Ramos (cell line): ENCODE measurements around the gene SLC35D3.
"Not testable (repeated sequence)": the region's sequence is repeated elsewhere in the genome, so short reads cannot be mapped to it uniquely, and the experiment has no call there.

Experiments used
- in situ Hi-C: fragments of 300-500 bp; cut with MboI; formaldehyde crosslinking; loops from one replicate; pipeline ENCODE4 v1.14.3; 2022; ENCODE audit warnings: low sequenced_read_pairs; ENCODE audit not compliant: unreplicated experiment

Gene SLC35D3

GRCh38 chr6:136921936-136922684 lies at the start of gene SLC35D3:
Gene SLC35D3, plus strand, starts transcription at chr6:136922301. Its CDS starts 128 bp downstream, at chr6:136922429.
- in situ Hi-C loops, result no loop called here

DNA sequence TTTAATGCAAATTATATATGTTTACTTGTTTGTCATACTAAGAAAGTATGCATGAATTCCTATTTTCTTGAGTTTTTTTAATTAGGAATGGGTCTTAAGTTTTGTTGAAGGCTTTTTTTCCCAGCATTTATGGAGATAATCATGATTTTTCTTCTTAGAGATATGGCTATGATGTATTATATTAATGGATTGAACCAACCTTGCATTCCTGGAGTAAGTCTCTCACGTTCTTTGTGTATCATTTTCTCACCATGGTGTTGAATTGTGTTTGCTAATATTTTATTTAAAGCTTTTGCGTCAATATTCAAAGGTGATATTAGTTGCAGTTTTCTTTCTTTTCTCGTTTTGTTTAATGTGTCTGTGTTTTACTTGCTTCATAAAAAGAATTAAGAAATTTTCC lies 48.4 kb upstream of the SLC35D3 start:
- in situ Hi-C loops, result no loop called here

DNA sequence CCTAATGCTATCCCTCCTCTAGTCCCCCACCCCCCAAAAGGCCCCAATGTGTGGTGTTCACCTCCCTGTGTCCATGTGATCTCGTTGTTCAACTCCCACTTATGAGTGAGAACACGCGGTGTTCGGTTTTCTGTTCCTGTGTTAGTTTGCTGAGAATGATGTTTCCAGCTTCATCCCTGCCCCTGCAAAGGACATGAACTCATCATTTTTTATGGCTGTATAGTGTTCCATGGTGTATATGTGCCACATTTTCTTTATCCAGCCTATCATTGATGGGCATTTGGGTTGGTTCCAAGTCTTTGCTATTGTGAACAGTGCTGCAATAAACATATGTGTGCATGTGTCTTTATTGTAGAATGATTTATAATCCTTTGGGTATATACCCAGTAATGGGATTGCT lies 45.6 kb upstream of the SLC35D3 start:
- in situ Hi-C loops, result not testable (repeated sequence)

DNA sequence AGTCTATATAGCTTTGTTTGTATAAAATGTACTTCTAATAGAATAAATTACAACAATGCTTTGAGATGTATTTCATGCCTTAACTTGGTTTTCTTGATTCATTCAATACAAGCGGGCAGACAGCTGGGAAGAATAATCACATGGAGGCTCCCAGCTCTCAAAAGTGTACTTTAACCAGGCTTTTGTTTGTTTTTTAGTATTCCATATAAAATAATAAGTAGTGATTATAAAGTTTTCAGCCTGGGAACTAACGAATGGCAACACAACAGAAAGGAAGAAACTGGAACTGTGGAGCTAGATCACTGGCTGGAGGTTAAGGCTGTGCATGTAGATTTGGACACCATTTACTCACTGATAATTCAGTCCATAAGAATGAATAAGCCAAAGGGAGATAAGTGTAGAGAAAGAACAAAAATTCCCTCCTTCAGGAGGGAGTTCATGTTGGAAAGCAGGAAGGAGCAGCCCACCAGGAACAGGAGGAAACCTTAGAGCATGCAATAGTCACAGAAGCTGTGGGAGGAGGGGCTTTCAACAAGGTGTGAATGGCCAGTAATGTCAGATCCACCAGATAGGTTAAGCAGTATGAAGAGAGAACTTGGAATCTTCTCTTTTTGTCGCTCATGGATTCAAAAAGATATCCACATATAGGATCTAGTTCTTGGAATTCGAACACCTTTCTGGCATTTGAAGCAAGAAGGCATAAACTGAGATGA lies 41.2 kb upstream of the SLC35D3 start:
- in situ Hi-C loops, result no loop called here

GRCh38 chr6:136886091-136886490 lies 36.0 kb upstream of the SLC35D3 start:
- in situ Hi-C loops, result no loop called here

- in situ Hi-C loops, result no loop called here
Measured at GRCh38 chr6:136887953-136888352, 34.1 kb upstream of the SLC35D3 start.

DNA sequence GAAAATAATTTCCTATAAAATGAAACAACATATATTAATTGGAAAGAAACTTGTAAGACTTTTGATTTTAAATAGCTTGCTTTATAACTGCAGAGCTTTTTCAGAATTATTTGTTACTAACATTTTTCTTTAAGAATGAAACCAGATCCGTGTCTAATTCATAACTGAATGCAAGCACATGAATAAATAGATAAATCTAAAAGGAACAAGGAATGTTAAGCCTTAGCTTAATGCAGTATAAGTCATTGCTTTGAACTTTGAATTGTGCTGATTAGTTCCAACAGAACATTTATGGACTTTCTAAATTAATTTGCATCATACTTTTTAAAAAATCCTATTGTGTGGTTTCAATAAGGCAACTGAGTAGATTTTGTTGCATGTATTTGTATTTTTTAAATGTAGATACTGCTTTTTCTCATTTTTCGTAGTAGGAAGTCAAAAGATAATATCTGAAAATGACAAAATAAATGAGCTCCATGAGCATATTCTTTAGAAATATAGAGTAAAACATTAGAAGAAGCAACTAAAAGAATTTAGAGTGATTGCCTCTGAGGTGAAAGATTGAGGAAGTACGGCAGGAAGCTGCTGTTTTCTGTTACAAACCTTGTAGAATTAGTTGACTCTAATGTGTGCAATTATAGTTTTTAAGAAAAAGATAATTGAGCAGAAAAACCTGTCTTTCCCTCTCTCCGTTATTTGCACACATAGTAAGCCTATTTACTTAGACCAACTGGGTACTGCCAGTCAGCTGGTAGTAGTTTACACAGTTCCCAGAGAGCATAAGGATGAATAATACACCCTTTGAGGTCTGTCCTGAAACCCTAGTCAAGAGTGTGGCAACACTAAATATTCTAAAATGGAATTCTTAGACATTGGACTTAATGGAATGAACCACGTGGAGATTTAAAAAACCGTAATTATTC lies 32.6 kb upstream of the SLC35D3 start:
- in situ Hi-C loops, result no loop called here

GRCh38 chr6:136890194-136890839 lies 31.8 kb upstream of the SLC35D3 start:
- in situ Hi-C loops, result no loop called here

- in situ Hi-C loops, result no loop called here
Measured at GRCh38 chr6:136890986-136891385, 31.1 kb upstream of the SLC35D3 start.

DNA sequence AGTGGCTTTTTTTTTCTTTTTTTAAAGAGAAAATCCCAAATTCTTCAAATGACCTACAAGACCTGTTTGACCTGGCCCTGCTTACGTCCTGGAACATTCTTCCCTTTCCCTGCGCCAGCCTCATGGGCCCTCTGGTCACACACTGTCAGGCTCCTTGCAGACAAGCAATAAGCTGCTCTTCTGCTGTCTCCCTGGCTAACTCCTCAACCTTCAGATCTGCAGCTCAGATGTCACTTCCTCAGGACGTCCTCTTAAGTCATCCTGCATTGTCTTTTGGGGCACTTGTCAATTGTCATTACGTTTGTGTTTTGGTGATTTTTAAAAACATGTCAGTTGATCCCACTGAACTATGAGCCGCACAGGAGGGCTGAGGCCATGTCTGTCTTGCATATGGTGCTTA lies 28.9 kb upstream of the SLC35D3 start:
- in situ Hi-C loops, result no loop called here

DNA sequence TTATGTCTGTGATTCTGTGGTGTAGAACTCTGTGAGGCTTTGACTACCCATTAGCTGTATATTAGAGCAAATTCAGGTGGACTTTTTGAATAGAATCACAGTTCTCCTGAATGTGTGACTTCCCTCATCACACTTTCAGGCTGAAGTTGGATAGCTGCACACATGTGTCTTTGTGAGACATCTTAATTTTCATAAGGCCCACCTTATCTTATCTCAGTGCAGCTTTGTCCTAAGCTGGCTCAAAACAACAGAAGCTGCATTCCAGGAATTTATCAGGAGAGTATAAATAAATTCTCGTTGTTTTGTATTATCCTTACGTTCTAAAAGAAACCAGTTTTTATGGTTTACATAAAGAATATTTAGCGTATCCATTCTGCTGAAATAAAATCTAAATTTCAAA lies 26.2 kb upstream of the SLC35D3 start:
- in situ Hi-C loops, result no loop called here

GRCh38 chr6:136897071-136897470 lies 25.0 kb upstream of the SLC35D3 start:
- in situ Hi-C loops, result no loop called here

GRCh38 chr6:136901212-136901784 lies 20.8 kb upstream of the SLC35D3 start:
- in situ Hi-C loops, result no loop called here

DNA sequence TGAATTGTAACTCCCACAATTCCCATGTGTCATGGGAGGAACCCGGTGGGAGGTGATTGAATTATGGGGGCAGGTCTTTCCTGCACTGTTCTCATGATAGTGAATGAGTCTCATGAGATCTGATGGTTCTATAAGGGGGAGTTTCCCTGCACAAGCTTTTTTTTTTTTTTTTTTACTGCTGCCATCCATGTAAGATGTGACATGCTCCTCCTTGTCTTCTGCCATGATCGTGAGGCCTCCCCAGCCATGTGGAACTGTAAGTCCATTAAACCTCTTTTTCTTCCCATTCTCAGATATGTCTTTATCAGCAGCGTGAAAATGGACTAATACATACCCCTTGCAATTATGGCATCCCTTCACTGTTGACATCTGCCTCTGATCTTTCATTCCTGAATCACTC lies 17.6 kb upstream of the SLC35D3 start:
- in situ Hi-C loops, result not testable (repeated sequence)

DNA sequence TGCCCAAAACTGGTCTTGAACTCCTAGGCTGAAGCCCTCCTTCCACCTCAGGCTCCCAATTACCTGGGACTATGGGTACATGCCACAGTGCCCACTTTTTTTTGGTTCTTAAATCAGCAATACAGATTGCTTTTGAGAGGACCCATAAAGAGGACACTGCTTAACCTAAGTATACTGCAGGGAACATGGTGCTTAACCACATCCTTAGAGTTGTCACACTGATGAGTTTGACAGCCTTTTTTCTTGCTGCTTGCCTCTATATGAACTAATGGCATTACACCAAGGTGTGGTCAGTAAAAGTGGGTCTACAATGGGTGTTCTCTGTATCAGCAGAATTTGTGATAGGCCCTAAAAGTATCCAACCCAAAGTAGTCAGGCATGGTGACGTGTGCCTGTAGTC lies 7.2 kb upstream of the SLC35D3 start:
- in situ Hi-C loops, result no loop called here

GRCh38 chr6:136918706-136919105 lies 3.4 kb upstream of the SLC35D3 start:
- in situ Hi-C loops, result no loop called here

DNA sequence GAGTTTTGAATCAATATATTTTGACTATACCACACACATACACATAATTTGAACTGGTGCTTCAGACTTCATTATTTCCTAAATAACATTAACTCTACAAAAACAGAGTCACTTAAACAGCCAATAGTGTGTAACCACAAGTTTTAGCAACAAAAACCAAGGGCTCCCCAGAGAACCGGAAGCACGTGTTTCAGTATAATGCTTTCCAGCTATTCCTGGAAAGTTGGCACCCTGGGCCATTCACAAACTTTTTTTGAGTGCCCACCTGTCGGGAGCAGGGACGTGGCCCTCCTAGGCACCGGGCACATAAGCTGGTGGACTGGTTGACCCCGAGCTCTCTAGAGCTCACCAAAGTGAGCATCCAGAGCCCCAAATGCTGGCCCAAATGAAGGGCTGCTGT lies 1.9 kb upstream of the SLC35D3 start:
- in situ Hi-C loops, result no loop called here

DNA sequence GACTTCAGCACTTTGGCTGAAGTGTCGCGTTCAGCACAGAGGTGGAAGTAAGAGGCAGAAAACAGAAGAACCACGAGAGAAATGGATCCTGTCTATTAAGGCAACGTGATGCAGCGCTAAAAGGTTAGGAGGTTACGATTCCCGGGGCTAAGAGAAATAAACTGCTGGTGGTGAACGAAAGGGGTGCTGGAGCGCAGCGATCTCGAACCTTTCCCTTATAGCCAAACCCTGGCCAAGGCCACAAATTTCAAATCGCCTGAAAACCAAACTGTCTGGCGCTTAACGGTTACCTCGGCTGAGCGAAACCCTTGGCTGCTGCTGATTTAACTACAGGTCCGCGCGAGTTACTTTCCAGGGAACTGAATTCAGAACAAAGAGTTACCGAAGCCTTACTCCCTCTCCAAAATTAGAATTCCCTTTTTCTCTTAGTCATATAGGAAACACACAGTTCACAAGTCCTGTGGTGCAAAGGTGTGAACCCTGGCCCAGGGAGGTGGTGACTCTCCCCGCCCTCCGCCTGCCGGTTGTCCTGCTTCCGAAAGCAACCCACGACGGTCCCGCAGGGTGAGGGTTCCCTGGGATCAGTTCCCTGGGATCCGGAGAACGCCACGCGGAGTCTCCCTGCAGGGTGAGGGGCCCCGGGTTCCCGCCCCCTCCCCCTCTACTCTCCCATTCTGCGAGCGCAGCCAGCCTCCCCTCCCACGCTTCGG lies 1.3 kb upstream of the SLC35D3 start:
- in situ Hi-C loops, result no loop called here

DNA sequence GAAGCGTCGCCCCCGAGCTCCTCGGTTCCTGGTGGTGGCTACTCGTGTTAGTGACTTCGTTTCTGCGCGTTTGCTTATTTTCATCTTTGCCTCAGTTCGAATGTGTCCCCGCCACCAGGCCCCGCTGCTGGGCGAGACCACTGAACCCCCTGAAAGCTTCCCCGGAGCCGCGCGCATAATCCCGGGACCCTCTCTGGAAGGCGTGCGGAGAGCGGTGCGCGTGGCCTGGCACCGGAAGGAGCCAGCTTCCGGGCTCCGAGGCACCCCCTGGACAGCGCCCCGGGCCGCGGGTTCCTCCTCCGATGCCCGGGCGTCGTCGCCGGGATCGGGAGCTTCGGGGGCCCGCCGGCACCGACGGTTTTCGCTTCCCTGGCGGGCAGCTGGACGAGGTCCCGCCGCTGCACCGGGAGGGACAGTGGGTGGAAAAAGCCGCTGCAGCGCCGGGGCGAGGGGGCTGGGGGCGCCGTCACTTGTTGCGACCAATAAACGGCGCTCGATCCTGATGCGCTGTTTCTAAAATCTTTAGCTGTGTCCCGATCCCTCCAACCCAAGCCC lies 643 bp upstream of the SLC35D3 start:
- in situ Hi-C loops, result no loop called here
